Liver (tissue), 3 donors: ENCODE data around the gene CCT6A.

ENCODE experiments used
- RAD21 ChIP-seq, 2 donors: IDR thresholded peaks; 2 replicates each; pipeline ENCODE4 v1.6.1; 2016; ENCODE audit warnings: antibody characterized with exemption in 2 of 2, mild to moderate bottlenecking in 2 of 2
- SP1 ChIP-seq: IDR thresholded peaks from 2 replicates; pipeline ENCODE4 v1.6.1; 2018; ENCODE audit warnings: antibody characterized with exemption, mild to moderate bottlenecking
- YY1 ChIP-seq: IDR thresholded peaks from 2 replicates; pipeline ENCODE4 v1.6.1; 2016; ENCODE audit warnings: antibody characterized with exemption, mild to moderate bottlenecking
- TF ChIP-seq, protein P1 (sequence below): fragments of 150-350 bp; IDR thresholded peaks from 2 replicates; pipeline ENCODE4 v1.5.1; 2017; ENCODE audit warnings: improper control_type of control experiment, low read depth, low read length; ENCODE audit not compliant: missing input control
- TF ChIP-seq, protein P2 (sequence below): IDR thresholded peaks from 2 replicates; pipeline ENCODE4 v1.6.1; 2016; ENCODE audit warnings: antibody characterized with exemption, mild to moderate bottlenecking
- TF ChIP-seq, protein P3 (sequence below): IDR thresholded peaks from 2 replicates; pipeline ENCODE4 v1.6.1; 2016; ENCODE audit warnings: antibody characterized with exemption
- donor health status: healthy.
- donor health status: healthy.

DNA sequence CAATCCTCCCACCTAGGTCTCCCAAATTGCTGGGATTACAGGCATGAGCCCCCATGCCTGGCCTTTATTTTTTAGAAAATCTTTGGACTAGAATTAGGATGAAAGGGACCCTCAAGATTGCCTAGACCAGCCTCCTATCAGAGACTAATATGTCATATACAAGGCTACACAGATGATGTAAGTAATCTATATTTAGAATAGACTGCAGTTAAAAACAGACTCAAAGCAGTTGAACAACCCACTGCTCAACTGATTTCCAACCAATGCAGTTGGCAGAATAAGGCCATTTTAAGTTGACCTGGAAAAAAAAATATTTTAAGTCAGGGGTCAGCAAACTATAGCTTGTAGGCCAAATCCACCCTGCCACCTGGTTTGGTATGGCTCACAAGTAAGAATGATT, 28.1 kb upstream of the CCT6A start:
- TF ChIP-seq, protein P1, sequence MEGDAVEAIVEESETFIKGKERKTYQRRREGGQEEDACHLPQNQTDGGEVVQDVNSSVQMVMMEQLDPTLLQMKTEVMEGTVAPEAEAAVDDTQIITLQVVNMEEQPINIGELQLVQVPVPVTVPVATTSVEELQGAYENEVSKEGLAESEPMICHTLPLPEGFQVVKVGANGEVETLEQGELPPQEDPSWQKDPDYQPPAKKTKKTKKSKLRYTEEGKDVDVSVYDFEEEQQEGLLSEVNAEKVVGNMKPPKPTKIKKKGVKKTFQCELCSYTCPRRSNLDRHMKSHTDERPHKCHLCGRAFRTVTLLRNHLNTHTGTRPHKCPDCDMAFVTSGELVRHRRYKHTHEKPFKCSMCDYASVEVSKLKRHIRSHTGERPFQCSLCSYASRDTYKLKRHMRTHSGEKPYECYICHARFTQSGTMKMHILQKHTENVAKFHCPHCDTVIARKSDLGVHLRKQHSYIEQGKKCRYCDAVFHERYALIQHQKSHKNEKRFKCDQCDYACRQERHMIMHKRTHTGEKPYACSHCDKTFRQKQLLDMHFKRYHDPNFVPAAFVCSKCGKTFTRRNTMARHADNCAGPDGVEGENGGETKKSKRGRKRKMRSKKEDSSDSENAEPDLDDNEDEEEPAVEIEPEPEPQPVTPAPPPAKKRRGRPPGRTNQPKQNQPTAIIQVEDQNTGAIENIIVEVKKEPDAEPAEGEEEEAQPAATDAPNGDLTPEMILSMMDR = no peak
- TF ChIP-seq, protein P2, sequence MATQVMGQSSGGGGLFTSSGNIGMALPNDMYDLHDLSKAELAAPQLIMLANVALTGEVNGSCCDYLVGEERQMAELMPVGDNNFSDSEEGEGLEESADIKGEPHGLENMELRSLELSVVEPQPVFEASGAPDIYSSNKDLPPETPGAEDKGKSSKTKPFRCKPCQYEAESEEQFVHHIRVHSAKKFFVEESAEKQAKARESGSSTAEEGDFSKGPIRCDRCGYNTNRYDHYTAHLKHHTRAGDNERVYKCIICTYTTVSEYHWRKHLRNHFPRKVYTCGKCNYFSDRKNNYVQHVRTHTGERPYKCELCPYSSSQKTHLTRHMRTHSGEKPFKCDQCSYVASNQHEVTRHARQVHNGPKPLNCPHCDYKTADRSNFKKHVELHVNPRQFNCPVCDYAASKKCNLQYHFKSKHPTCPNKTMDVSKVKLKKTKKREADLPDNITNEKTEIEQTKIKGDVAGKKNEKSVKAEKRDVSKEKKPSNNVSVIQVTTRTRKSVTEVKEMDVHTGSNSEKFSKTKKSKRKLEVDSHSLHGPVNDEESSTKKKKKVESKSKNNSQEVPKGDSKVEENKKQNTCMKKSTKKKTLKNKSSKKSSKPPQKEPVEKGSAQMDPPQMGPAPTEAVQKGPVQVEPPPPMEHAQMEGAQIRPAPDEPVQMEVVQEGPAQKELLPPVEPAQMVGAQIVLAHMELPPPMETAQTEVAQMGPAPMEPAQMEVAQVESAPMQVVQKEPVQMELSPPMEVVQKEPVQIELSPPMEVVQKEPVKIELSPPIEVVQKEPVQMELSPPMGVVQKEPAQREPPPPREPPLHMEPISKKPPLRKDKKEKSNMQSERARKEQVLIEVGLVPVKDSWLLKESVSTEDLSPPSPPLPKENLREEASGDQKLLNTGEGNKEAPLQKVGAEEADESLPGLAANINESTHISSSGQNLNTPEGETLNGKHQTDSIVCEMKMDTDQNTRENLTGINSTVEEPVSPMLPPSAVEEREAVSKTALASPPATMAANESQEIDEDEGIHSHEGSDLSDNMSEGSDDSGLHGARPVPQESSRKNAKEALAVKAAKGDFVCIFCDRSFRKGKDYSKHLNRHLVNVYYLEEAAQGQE = no peak
- TF ChIP-seq YY1 (no peak), SP1 (no peak), RAD21 (IDR thresholded peaks at IDR 0.05) (no peak)
- TF ChIP-seq, protein P3, sequence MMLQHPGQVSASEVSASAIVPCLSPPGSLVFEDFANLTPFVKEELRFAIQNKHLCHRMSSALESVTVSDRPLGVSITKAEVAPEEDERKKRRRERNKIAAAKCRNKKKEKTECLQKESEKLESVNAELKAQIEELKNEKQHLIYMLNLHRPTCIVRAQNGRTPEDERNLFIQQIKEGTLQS = no peak
